HG03097 (cell line): Measurements from ENCODE around the gene HYAL1.
A peak's percentile ranks its signal among the peaks of the same experiment; 100 is the strongest.

Experiments used
- ATAC-seq: cut with Tn5 transposase; IDR thresholded peaks from one replicate; pipeline ENCODE4 v1.9.1; 2021; ENCODE audit not compliant: unreplicated experiment, low FRiP score

The HYAL1 gene

GRCh38 chr3:50336452-50337174 is 33.2 kb upstream of the HYAL1 start:
- ATAC-seq: no peak

GRCh38 chr3:50334339-50335075 is 31.1 kb upstream of the HYAL1 start:
- no peak for ATAC-seq

- no peak for ATAC-seq
Measured at GRCh38 chr3:50333744-50334328, 30.5 kb upstream of the HYAL1 start.

GRCh38 chr3:50331364-50331907 is 28.1 kb upstream of the HYAL1 start:
- no peak for ATAC-seq

- no peak for ATAC-seq
Measured at GRCh38 chr3:50330330-50330729, 27.0 kb upstream of the HYAL1 start.

- ATAC-seq: peak; percentile 60
Measured at GRCh38 chr3:50327943-50328691, 24.7 kb upstream of the HYAL1 start, which contains the start of gene TUSC2. Gene TUSC2 (minus strand): TSS chr3:50328223. CDS start chr3:50328099, 124 bp downstream.

GRCh38 chr3:50327129-50327528 is 23.8 kb upstream of the HYAL1 start:
- no peak for ATAC-seq

GRCh38 chr3:50326182-50326541 is 22.8 kb upstream of the HYAL1 start:
- ATAC-seq: no peak

GRCh38 chr3:50325497-50326181 is 22.3 kb upstream of the HYAL1 start:
- ATAC-seq: no peak

GRCh38 chr3:50325113-50325480 is 21.7 kb upstream of the HYAL1 start:
- ATAC-seq: no peak

- no peak for ATAC-seq
Measured at GRCh38 chr3:50324351-50325112, 21.2 kb upstream of the HYAL1 start.

GRCh38 chr3:50323614-50324199 is 20.3 kb upstream of the HYAL1 start:
- no peak for ATAC-seq

- ATAC-seq: no peak
Measured at GRCh38 chr3:50323092-50323600, 19.8 kb upstream of the HYAL1 start.

GRCh38 chr3:50322386-50323091 is 19.2 kb upstream of the HYAL1 start, which contains the start of gene HYAL2:
Gene HYAL2 (minus strand): TSS chr3:50322745. CDS start chr3:50320489, 2,256 bp downstream.
- no peak for ATAC-seq

GRCh38 chr3:50322115-50322385 is 18.7 kb upstream of the HYAL1 start:
- ATAC-seq: no peak

- ATAC-seq: peak; percentile 56
Measured at GRCh38 chr3:50321336-50322114, 18.2 kb upstream of the HYAL1 start.

- ATAC-seq: peak; percentile 33
Measured at GRCh38 chr3:50320853-50321335, 17.5 kb upstream of the HYAL1 start.
